Chondrocyte (in vitro differentiated cells): ENCODE results near the gene CPSF4L. TPM values are rescaled to one million over a fixed set of nuclear protein-coding genes. Genes with fewer than 3 reads are reported as not detected.

ENCODE experiments used
- DNase-seq: peaks from one replicate; pipeline ENCODE4 v3.0.0; 2021; ENCODE audit warnings: mixed read lengths, low spot score
- H3K27ac Mint-ChIP-seq: one replicate; pipeline ENCODE4 v1.8.0; 2021; ENCODE audit warnings: mild to moderate bottlenecking, moderate library complexity, mixed read lengths; ENCODE audit not compliant: unreplicated experiment
- H3K27me3 Mint-ChIP-seq: 2 replicates; pipeline ENCODE4 v1.8.0; 2021; ENCODE audit warnings: low read depth, mixed read lengths
- H3K36me3 Mint-ChIP-seq: 2 replicates; pipeline ENCODE4 v1.8.0; 2021; ENCODE audit warnings: low read depth, mixed read lengths
- H3K4me1 Mint-ChIP-seq: 2 replicates; pipeline ENCODE4 v1.8.0; 2021; ENCODE audit warnings: low read depth, mild to moderate bottlenecking, mixed read lengths
- H3K4me3 Mint-ChIP-seq: one replicate; pipeline ENCODE4 v1.8.0; 2021; ENCODE audit warnings: mild to moderate bottlenecking, moderate library complexity, mixed read lengths; ENCODE audit not compliant: unreplicated experiment
- H3K9me3 Mint-ChIP-seq: 2 replicates; pipeline ENCODE4 v1.8.0; 2021; ENCODE audit warnings: low read depth, mixed read lengths
- total RNA-seq: library from RNA; stranded (reverse); gene quantifications from 3 replicates; pipeline ENCODE4 v1.2.1, GENCODE V29; 2021
- TF ChIP-seq, protein P1 (sequence below): fragments of 200-600 bp; sonication (generic); IDR thresholded peaks from 2 replicates; pipeline ENCODE4 v1.5.0; 2021; ENCODE audit warnings: antibody characterized with exemption, mild to moderate bottlenecking, moderate library complexity

Gene CPSF4L
- total RNA-seq, 1 donor from 2014 or later, result not detected

DNA sequence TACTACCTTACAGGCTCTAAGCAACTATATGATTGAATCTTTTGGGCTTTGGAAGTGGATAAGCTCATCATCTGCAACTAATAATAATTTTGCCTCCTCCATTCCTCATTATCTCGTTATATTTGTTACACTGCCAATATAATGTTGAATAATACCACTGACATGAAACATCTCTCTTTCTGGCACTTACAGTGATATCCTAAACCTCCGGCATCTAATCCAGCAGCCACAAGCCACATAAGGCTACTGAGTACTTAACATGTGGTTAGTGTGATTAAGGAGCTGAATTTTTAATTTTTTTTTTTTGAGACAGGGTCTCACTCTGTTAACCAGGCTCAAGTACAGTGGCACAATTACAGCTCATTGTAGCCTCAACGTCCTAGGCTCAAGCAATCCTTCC is 40.5 kb upstream of the CPSF4L start:
- no peak overlapping the region for H3K4me3 Mint-ChIP-seq
- no peaks in the 10 kb centered on the region for H3K36me3 Mint-ChIP-seq
- H3K27ac Mint-ChIP-seq, result no peak overlapping the region
- TF ChIP-seq, protein P1, sequence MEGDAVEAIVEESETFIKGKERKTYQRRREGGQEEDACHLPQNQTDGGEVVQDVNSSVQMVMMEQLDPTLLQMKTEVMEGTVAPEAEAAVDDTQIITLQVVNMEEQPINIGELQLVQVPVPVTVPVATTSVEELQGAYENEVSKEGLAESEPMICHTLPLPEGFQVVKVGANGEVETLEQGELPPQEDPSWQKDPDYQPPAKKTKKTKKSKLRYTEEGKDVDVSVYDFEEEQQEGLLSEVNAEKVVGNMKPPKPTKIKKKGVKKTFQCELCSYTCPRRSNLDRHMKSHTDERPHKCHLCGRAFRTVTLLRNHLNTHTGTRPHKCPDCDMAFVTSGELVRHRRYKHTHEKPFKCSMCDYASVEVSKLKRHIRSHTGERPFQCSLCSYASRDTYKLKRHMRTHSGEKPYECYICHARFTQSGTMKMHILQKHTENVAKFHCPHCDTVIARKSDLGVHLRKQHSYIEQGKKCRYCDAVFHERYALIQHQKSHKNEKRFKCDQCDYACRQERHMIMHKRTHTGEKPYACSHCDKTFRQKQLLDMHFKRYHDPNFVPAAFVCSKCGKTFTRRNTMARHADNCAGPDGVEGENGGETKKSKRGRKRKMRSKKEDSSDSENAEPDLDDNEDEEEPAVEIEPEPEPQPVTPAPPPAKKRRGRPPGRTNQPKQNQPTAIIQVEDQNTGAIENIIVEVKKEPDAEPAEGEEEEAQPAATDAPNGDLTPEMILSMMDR, result no peak
- H3K4me1 Mint-ChIP-seq, result peaks cover 53% of the 10 kb centered on the region
- no peaks in the 10 kb centered on the region for H3K27me3 Mint-ChIP-seq
- H3K9me3 Mint-ChIP-seq, result no peaks in the 10 kb centered on the region
- DNase-seq, result no peak

DNA sequence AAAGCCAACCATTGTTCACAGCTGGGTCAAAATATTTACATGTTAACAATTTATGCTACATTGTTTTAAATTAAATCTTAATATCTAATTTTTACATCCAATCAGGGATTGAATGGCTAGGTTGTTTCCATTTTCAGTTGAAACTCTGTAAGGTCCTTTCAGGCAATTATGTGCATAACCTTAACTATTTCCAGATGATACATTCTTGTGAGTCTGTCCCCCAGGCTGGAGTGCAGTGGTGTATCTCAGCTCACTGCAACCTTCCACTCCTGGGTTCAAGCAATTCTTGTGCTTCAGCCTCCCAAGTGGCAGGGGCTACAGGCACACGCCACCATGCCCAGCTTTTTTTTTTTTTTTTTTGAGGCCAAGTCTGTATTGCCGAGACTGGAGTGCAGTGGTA is 39.7 kb upstream of the CPSF4L start:
- H3K27ac Mint-ChIP-seq, result no peak overlapping the region
- no peaks in the 10 kb centered on the region for H3K36me3 Mint-ChIP-seq
- peaks cover 45% of the 10 kb centered on the region for H3K4me1 Mint-ChIP-seq
- DNase-seq, result no peak
- TF ChIP-seq, protein P1, result no peak
- no peaks in the 10 kb centered on the region for H3K27me3 Mint-ChIP-seq
- H3K9me3 Mint-ChIP-seq, result no peaks in the 10 kb centered on the region
- H3K4me3 Mint-ChIP-seq, result no peak overlapping the region

DNA sequence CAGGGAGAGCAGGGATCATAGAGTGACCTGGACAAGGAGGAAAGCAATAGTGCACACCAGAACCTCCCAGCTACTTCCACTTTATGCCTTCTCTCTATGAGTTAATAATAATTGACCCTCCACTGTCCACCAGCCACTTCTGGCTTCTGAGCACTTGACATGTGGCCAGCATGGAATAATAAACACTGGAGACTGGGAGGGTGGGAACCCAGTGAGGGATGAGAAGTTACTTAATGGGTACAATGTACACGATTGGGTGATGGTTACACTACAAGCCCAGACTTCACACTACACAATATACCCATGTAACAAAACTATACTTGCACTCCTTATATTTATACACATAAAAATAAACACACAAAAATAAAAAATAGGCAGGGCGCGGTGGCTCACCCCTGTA is 38.7 kb upstream of the CPSF4L start:
- Mint-ChIP-seq H3K9me3 (no peaks in the 10 kb centered on the region), H3K27me3 (no peaks in the 10 kb centered on the region), H3K4me1 (peaks cover 36% of the 10 kb centered on the region), H3K27ac (no peak overlapping the region), H3K4me3 (no peak overlapping the region), H3K36me3 (no peaks in the 10 kb centered on the region)
- no peak for DNase-seq
- TF ChIP-seq, protein P1, result no peak

DNA sequence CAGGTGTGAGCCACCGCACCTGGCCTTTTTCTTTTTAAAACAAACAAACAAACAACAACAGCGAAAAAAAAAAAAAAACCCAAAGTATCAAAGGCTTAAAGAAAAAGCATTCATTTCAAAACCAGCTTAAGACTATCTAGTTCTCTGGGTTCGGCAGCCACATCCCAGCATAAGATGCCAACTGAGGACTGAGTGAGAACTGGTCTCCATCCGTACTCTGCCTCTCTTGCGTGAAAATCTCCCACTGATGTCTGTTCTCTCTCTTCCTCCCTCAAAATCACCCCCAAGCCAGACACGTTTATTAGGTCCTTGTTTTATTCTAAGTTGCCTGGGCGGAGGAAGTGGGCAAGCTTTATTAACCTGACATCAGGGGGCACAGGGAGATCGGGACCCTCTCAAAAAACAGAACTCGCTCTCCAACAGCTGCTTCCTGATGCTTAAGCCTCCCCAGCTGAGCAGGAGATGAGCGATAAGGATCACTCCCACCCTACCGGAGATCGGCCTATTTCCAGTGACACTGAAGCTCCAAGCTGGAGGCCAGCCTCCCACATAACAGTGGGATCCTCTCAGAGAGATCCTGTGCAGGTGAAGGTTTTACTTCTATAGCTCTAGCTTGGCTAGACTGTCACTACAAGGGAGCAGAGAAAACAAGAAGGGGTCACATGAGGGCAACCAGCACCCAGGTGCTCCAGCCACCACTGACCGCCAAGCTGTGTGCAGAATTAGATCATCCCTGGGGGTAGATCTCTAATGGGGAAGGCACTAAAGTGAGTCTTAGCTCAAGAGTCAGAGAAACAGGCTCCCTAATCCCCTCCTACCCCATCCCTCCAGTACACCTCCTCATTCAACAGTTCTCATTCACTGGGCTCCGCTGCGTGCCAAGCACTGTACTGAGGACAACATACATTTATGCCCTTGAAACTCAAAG is 36.5 kb upstream of the CPSF4L start:
- H3K27me3 Mint-ChIP-seq, result no peaks in the 10 kb centered on the region
- no peaks in the 10 kb centered on the region for H3K9me3 Mint-ChIP-seq
- peaks cover 28% of the 10 kb centered on the region for H3K4me1 Mint-ChIP-seq
- no peak overlapping the region for H3K27ac Mint-ChIP-seq
- DNase-seq, result no peak
- no peaks in the 10 kb centered on the region for H3K36me3 Mint-ChIP-seq
- no peak overlapping the region for H3K4me3 Mint-ChIP-seq
- TF ChIP-seq, protein P1, result no peak

DNA sequence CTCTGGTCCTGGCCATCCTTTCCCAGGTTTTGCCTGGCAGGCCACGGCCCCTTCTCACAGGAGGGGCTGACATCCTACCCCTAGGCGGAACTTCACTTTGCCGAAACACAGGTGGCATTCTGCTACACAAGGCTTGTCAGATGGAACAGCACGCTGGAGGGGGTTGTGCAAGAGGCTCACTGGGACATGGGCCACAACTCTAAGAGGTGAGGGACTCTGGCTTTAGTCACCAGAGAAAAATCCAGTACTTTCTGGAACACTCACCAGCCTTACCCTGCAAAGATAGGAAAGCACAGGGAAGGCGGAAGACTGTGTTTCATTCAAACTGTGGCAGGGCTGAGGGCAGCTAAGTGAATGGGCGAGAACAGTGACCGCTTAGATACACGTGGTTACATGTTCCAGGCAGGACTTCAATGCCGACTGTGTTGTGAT is 31.8 kb upstream of the CPSF4L start:
- TF ChIP-seq, protein P1, result no peak
- Mint-ChIP-seq H3K4me1 (peaks cover 47% of the 10 kb centered on the region), H3K27ac (peak overlapping the region; percentile 55), H3K36me3 (peaks cover 2% of the 10 kb centered on the region), H3K4me3 (no peak overlapping the region), H3K9me3 (no peaks in the 10 kb centered on the region), H3K27me3 (no peaks in the 10 kb centered on the region)
- no peak for DNase-seq
